Stomach (tissue), 9 donors: ENCODE results near the gene DNASE1L2. TPM values are rescaled to one million over a fixed set of nuclear protein-coding genes. Genes with fewer than 3 reads are reported as not detected.

ENCODE experiments used
- DNase-seq, 2 donors: peaks; one replicate each; pipeline versions ENCODE4 v3.0.0 to v3.0.0-alpha.2; 2013 to 2019
- H3K27ac ChIP-seq, 5 donors: fragments of 200-600 bp in 4 of 5; sonication (generic) in 4 of 5; one replicate each; pipeline ENCODE4 v1.5.1; 2013 to 2019; ENCODE audit warnings: mild to moderate bottlenecking in 1 of 5, moderate library complexity in 1 of 5
- H3K27me3 ChIP-seq, 3 donors: fragments of 200-600 bp; sonication (generic); one replicate each; pipeline ENCODE4 v1.5.1; 2017 to 2019; ENCODE audit warnings: mixed run types in 1 of 3
- H3K36me3 ChIP-seq, 4 donors: fragments of 200-600 bp; sonication (generic); 1 replicate in 3 of 4; 2 replicates in 1 of 4; pipeline ENCODE4 v1.5.1; 2016 to 2019
- H3K4me1 ChIP-seq, 4 donors: fragments of 200-600 bp; sonication (generic); one replicate each; pipeline ENCODE4 v1.5.1; 2016 to 2019
- H3K4me3 ChIP-seq, 4 donors: fragments of 200-600 bp; sonication (generic) in 3 of 4; one replicate each; pipeline ENCODE4 v1.5.1; 2016 to 2019; ENCODE audit warnings: mild to moderate bottlenecking in 1 of 4
- H3K9me3 ChIP-seq, 4 donors: fragments of 200-600 bp; sonication (generic); one replicate each; pipeline ENCODE4 v1.5.1; 2016 to 2019
- CTCF ChIP-seq, 7 experiments: fragments of 450-650 bp in 4 of 7; fragments of 200-600 bp in 3 of 7; sonication (generic) in 3 of 7; IDR thresholded peaks; one replicate each; pipeline ENCODE4 v1.5.1; 2016 to 2019; ENCODE audit warnings: antibody characterized with exemption in 7 of 7, control low read depth in 2 of 7, mild to moderate bottlenecking in 1 of 7
- EP300 ChIP-seq: sonication (generic); formaldehyde crosslinking; IDR thresholded peaks from one replicate; pipeline ENCODE4 v1.6.1; 2017; ENCODE audit warnings: antibody characterized with exemption
- POLR2A ChIP-seq, 4 donors: fragments of 450-650 bp; IDR thresholded peaks; one replicate each; pipeline ENCODE4 v1.6.1; 2016; ENCODE audit warnings: antibody characterized with exemption in 4 of 4, control low read depth in 2 of 4, mild to moderate bottlenecking in 1 of 4, moderate library complexity in 1 of 4
- POLR2AphosphoS5 ChIP-seq, 3 donors: sonication (generic); formaldehyde crosslinking; IDR thresholded peaks; one replicate each; pipeline ENCODE4 v1.6.1; 2016; ENCODE audit warnings: antibody characterized with exemption in 3 of 3
- WGBS, 5 donors: extraction: QIAGEN DNeasy Blood & Tissue Kit in 3 of 5; methylation state at CpG; one replicate each; pipeline versions ENCODE4 v1.1.5 to v1.1.7; 2013 to 2018; 5-methylcytosine and 5-hydroxymethylcytosine counted together
- intact Hi-C: fragments of 100-400 bp; cut with DNase I; formaldehyde crosslinking; loops from one replicate; pipeline ENCODE4 v1.15.1; 2023; ENCODE audit warnings: low total_unique reads
- polyA plus RNA-seq, 3 donors: library from polyadenylated mRNA; stranded (reverse); fragments of 200-250 nt; gene quantifications; one replicate each; pipeline ENCODE4 v1.2.3, GENCODE V29; 2013
- total RNA-seq, 5 donors: library from RNA; depleted of rRNA; stranded (reverse); fragments of >200 nt; gene quantifications; one replicate each; pipeline versions ENCODE4 v1.1.0 to v1.2.3, GENCODE V29; 2014 to 2016
- donor health status: healthy with polysubstance abuse.
- donor health status: Bipolar disorder and iron deficiency.
- donor health status: healthy.

DNASE1L2 gene
- total and polyA plus RNA-seq, 8 donors, result 0.68 to 0.90 TPM; not detected in 6

GRCh38 chr16:2278272-2278608, 42.0 kb downstream of the DNASE1L2 start:
- Histone ChIP-seq H3K27me3 (no peaks in the 10 kb centered on the region), H3K9me3 (no peaks in the 10 kb centered on the region), H3K4me1 (no peaks in the 10 kb centered on the region), H3K4me3 (no peak overlapping the region), H3K27ac (no peak overlapping the region), H3K36me3 (peaks cover 0 to 38% (median 23%) of the 10 kb centered on the region in 4 donors)
- no peak for TF ChIP-seq POLR2AphosphoS5 (IDR thresholded peaks at IDR 0.05)
- no peak for TF ChIP-seq EP300
- no peak for TF ChIP-seq POLR2A (IDR thresholded peaks at IDR 0.05)
- no peak for TF ChIP-seq CTCF (IDR thresholded peaks at IDR 0.05)
- intact Hi-C loops, result no loop called here
- WGBS, 5 donors, result 50 to 82% (median 76%) methylated on average over 1 to 14 of the region's 14 CpGs
- no peak for DNase-seq

DNA sequence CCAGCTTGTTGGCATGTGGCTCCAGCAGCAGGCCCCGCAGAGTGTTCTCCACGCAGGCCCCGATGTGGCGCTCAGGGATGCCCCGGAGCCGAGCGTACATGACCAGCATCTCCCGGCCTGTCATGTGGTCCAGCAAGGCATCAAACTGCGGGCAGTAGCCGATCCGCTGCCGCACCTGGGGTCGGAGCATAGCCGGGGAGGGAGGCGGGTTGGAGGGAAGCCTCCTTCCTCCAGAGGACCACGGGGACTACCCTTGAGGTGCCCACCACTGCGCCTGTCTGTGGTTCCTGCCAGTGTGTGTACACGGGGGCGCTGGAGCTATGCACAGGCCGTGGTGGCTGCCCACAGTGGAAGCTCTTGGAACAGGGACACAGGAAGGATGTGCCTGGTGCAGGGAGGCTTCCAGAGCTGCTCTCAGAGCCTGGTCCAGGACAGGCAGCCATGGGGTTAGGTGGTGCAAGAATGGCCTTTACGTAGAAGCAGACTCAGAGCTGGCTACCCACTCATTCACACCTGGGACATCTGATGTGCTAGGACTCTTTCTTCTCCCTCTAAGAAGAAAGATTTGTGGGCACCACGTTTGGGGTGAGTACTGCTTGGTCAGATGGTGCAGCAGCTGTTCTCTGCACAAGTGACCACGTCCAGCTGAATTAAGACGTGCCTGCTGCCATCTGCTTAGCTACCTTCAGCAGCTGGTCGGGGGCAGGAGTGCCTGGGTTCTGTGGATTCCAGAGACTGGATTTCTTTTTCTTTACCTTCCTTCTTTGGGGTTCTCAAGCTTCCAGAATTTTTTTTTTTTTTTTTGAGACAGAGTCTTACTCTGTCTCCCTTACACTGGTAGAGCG, 42.9 kb downstream of the DNASE1L2 start:
- no peak overlapping the region for H3K4me3 ChIP-seq
- no peaks in the 10 kb centered on the region for H3K4me1 ChIP-seq
- 84 to 90% (median 88%) methylated on average over 17 to 26 of the region's 26 CpGs for WGBS, 5 donors
- intact Hi-C loops, result no loop called here
- H3K27me3 ChIP-seq, result no peaks in the 10 kb centered on the region
- TF ChIP-seq EP300 (no peak), CTCF (IDR thresholded peaks at IDR 0.05) (no peak), POLR2A (IDR thresholded peaks at IDR 0.05) (no peak), POLR2AphosphoS5 (IDR thresholded peaks at IDR 0.05) (no peak)
- no peaks in the 10 kb centered on the region for H3K9me3 ChIP-seq
- DNase-seq, result no peak
- no peak overlapping the region for H3K27ac ChIP-seq
- peaks cover 0 to 48% (median 30%) of the 10 kb centered on the region in 4 donors for H3K36me3 ChIP-seq

DNA sequence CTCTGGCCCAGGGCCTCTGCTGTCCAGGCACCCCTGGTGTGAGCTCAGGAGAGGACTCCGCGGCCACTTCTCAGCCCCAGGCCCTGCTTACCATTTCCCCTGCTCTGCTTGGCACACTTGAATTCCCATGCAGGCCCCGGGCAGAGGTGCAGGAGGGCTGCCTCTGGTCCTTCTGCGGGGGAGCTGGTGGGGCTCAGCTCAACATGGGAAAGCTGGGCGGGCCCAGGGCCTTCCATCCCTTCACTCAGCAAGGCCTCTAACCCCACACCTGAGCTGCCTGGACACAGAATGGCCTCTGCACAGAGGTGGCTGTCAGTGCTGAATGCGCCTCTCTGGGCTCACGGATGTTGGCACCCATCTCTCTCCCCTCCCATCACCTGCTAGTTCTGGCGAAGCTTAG, 44.2 kb downstream of the DNASE1L2 start:
- DNase-seq, result no peak
- intact Hi-C loops, result no loop called here
- TF ChIP-seq CTCF (IDR thresholded peaks at IDR 0.05), result no peak
- no peak for TF ChIP-seq POLR2A (IDR thresholded peaks at IDR 0.05)
- Histone ChIP-seq H3K27me3 (no peaks in the 10 kb centered on the region), H3K4me3 (no peak overlapping the region), H3K4me1 (no peaks in the 10 kb centered on the region), H3K9me3 (no peaks in the 10 kb centered on the region), H3K36me3 (peaks cover 0 to 60% (median 43%) of the 10 kb centered on the region in 4 donors), H3K27ac (no peak overlapping the region)
- WGBS, 5 donors, result 87 to 95% (median 92%) methylated on average over 4 to 8 of the region's 8 CpGs

DNA sequence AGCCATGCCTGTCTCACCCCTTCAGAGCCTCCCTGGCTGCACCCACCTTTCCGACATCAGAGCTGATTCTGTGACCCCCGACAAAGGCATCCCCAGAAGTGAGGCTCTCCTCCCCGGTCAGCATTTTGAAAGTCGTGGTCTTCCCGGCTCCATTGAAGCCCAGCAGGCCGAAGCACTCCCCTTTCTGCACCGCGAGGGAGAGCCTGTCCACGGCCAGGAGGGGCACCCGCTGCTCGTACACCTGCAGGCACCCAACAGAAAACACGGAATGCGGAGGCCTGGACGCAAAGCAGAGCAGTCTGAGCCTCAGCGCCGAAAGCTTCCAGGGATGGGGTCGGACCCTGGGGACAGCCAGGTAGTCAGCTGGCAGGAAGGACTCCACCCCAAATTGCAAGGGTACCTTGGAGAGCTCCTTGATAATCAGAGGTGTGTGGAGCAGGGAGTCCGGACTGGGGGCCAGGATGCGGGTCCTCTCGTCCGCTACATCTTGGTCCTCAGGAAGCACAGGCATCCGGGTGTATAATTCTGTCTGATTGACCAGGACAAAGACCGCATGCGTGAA, 44.8 kb downstream of the DNASE1L2 start:
- TF ChIP-seq CTCF (IDR thresholded peaks at IDR 0.05) (no peak), POLR2AphosphoS5 (IDR thresholded peaks at IDR 0.05) (no peak)
- Histone ChIP-seq H3K36me3 (peaks cover 0 to 66% (median 45%) of the 10 kb centered on the region in 4 donors), H3K27me3 (no peaks in the 10 kb centered on the region), H3K9me3 (no peaks in the 10 kb centered on the region), H3K4me1 (no peaks in the 10 kb centered on the region), H3K27ac (no peak overlapping the region), H3K4me3 (no peak overlapping the region)
- DNase-seq, result peak in 1 of 2 donors; percentile 2
- WGBS, 5 donors, result 77 to 85% (median 80%) methylated on average over 18 to 24 of the region's 24 CpGs
- intact Hi-C loops, result no loop called here
